ENCODE measurements around the gene EPC1.
"Not testable (repeated sequence)": the region's sequence is repeated elsewhere in the genome, so short reads cannot be mapped to it uniquely, and the experiment has no call there.

EPC1 gene

GRCh38 chr10:32360241-32360640 is 13.3 kb upstream of the EPC1 start:
- no peak for DNase-seq
- Mint-ChIP-seq H3K4me1 (peaks cover 21% of the 10 kb centered on the region), H3K27ac (no peak overlapping the region), H3K27me3 (ENCODE audit: low read depth, poor library complexity) (peaks cover 3% of the 10 kb centered on the region), H3K4me3 (no peak overlapping the region), H3K9me3 (peaks cover 38% of the 10 kb centered on the region), H3K36me3 (ENCODE audit: low read depth) (peaks cover 59% of the 10 kb centered on the region)
- no peak for TF ChIP-seq CTCF (IDR thresholded peaks at IDR 0.05)

DNA sequence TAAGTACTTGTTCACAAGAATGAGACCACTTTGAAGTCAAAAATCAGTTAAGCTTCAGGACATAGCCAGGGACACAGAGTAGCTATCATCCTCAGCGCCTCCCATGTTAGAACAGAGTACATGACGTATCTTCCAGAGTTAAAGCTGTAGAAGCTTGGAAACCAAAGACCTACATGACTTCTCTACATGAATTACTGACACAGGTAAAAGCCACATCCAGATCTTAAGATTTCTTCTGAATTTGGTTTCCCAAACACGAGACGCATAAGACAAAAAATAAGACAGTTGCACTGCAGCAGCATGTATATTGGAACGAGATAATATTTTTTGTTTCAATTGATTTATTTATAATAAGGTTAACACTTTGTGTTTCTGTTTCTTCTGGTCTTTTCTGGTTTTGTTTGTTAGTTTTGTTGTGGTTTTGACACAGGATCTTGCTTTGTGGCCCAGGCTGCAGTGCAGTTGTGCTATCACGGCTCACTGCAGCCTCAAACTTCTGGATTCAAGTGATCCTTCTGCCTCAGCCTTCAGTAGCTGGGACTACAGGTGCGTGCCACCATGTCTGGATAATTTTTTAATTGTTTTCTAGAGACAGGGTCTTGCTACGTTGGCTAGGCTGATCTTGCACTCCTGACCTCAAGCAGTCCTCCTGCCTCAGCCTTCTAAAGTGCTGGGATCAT is 10.2 kb upstream of the EPC1 start:
- H3K4me3 Mint-ChIP-seq: no peak overlapping the region
- H3K9me3 Mint-ChIP-seq: peaks cover 55% of the 10 kb centered on the region
- no peak for DNase-seq
- H3K27ac Mint-ChIP-seq: no peak overlapping the region
- no peak for TF ChIP-seq CTCF (IDR thresholded peaks at IDR 0.05)
- H3K4me1 Mint-ChIP-seq: peaks cover 25% of the 10 kb centered on the region
- H3K36me3 Mint-ChIP-seq (ENCODE audit: low read depth): peaks cover 80% of the 10 kb centered on the region
- peaks cover 3% of the 10 kb centered on the region for H3K27me3 Mint-ChIP-seq (ENCODE audit: low read depth, poor library complexity)

DNA sequence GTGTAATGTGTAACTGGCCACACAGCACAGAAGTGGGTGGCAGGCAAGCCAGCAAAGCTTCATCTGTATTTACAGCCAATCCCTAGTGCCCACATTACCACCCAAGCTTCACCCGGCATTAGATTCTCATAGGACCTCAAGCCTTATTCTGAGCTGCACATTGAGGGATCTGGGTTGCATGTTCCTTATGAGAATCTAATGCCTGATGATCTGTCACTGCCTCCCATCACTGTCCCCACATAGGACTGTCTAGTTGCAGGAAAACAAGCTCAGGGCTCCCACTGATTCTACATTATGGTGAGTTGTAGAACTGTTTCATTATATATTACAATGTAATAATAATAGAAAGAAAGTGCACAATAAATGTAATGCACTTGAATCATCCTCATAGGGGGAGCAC is 7.7 kb upstream of the EPC1 start:
- H3K27ac Mint-ChIP-seq; H3K4me3 Mint-ChIP-seq; DNase-seq; H3K27me3 Mint-ChIP-seq (ENCODE audit: low read depth, poor library complexity): not testable (repeated sequence)
- H3K36me3 Mint-ChIP-seq (ENCODE audit: low read depth): peaks cover 65% of the 10 kb centered on the region
- peaks cover 25% of the 10 kb centered on the region for H3K4me1 Mint-ChIP-seq
- H3K9me3 Mint-ChIP-seq: peaks cover 50% of the 10 kb centered on the region

GRCh38 chr10:32350811-32351350 is 3.9 kb upstream of the EPC1 start:
- no peak for DNase-seq
- H3K27ac Mint-ChIP-seq: peak overlapping the region; percentile 41

DNA sequence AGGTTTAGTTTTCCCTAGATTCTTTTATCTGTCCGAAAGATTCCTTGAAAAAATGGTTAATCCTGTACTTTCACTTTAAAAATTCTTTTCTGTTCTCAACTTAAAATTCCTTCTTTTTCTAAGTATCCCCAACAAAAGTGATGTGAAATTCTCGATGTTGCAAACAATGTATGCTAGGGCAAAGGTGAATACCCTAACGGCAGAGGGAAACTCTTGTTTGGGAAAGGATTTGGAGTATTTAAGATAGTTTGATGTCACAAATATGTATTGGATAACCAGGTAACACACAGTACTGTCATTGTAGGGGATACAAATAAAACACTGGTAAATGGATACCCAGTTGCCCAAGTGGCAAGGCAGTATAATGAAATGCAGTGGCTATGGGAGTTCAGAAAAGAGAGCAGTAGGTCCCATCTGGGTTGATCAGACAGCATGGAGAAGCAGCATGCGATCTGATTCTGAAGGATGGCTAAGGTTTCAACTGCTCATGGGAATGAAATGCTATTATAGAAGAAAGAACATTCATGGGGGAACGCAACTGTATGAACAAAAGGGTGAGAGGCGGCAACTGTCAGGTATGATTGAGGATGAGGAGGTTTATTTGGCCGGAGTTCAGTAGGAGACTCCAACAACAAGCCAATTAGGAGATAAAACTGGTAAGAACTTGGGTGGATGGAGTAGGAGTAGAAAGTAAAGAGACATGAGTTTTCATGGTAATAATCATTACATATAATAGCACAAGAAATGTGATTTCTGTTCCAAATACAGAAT is 3.2 kb upstream of the EPC1 start:
- peaks cover 24% of the 10 kb centered on the region for H3K9me3 Mint-ChIP-seq
- peaks cover 32% of the 10 kb centered on the region for H3K36me3 Mint-ChIP-seq (ENCODE audit: low read depth)
- no peak overlapping the region for H3K27ac Mint-ChIP-seq
- TF ChIP-seq CTCF (IDR thresholded peaks at IDR 0.05): no peak
- H3K4me3 Mint-ChIP-seq: no peak overlapping the region
- peaks cover 2% of the 10 kb centered on the region for H3K27me3 Mint-ChIP-seq (ENCODE audit: low read depth, poor library complexity)
- DNase-seq: no peak
- H3K4me1 Mint-ChIP-seq: peaks cover 46% of the 10 kb centered on the region

More at GRCh38 chr10:32350811-32351350, 3.9 kb upstream of the EPC1 start:
- peaks cover 2% of the 10 kb centered on the region for H3K27me3 Mint-ChIP-seq (ENCODE audit: low read depth, poor library complexity)
- H3K9me3 Mint-ChIP-seq: peaks cover 29% of the 10 kb centered on the region
- H3K4me3 Mint-ChIP-seq: no peak overlapping the region
- H3K36me3 Mint-ChIP-seq (ENCODE audit: low read depth): peaks cover 39% of the 10 kb centered on the region
- peaks cover 39% of the 10 kb centered on the region for H3K4me1 Mint-ChIP-seq
- TF ChIP-seq CTCF (IDR thresholded peaks at IDR 0.05): no peak

DNA sequence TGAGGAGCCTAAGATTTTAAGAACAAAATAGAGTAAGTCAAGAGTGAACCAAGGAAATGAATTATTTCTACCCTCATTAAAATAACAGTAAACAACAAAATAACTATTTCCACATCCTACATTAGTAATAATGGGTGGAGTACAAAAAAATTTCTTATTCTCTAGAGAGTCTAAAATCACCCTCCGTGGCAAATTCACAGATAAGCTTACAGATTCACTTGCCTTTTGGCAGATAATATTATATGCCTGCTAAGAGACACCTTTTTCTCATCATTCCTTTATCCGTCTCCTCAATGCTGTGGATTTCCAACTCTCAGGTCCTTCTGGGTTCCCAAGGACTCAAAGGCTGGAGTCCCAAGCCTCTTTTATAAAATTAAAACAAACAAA is 2.2 kb upstream of the EPC1 start:
- DNase-seq: no peak
- Mint-ChIP-seq H3K4me3 (no peak overlapping the region), H3K27me3 (ENCODE audit: low read depth, poor library complexity) (peaks cover 2% of the 10 kb centered on the region), H3K9me3 (peaks cover 14% of the 10 kb centered on the region), H3K27ac (no peak overlapping the region), H3K36me3 (ENCODE audit: low read depth) (peaks cover 32% of the 10 kb centered on the region), H3K4me1 (peaks cover 52% of the 10 kb centered on the region)
- TF ChIP-seq CTCF (IDR thresholded peaks at IDR 0.05): no peak

All from nephron progenitor cell (in vitro differentiated cells).